ENCODE results near the gene NDUFB2. TPM values are rescaled to one million over a fixed set of nuclear protein-coding genes. Genes with fewer than 3 reads are reported as not detected.
"Not testable (repeated sequence)": the region's sequence is repeated elsewhere in the genome, so short reads cannot be mapped to it uniquely, and the experiment has no call there.

Gene NDUFB2
- total and polyA plus RNA-seq, 2 donors (not counting 3 experiments of a cell fraction or from before 2014, with no cell fraction given): 197 to 1,075 TPM

GRCh38 chr7:140676956-140677355 is 19.6 kb upstream of the NDUFB2 start:
- H3K4me1 ChIP-seq (ENCODE audit: control insufficient read depth, extremely low read depth, insufficient read depth, low read length); H3K79me2 ChIP-seq (ENCODE audit: control insufficient read depth, insufficient read depth, low read length); H3K4me2 ChIP-seq (ENCODE audit: insufficient read depth, low read length); H3K9ac ChIP-seq (replicated peaks; ENCODE audit: extremely low read depth, insufficient read depth, low read length); H3K9me3 ChIP-seq (replicated peaks; ENCODE audit: control insufficient read depth, insufficient read depth, low read length); H2AFZ ChIP-seq (ENCODE audit: low read depth, low read length); BruUV-seq (replicated peaks); FAIRE-seq; dilution Hi-C loops (cut with MboI; ENCODE audit: extremely low pct_ligation_motif_present, low sequenced_read_pairs); H3K9me1 ChIP-seq (replicated peaks; ENCODE audit: control insufficient read depth, extremely low read depth, insufficient read depth, low read length); H3K36me3 ChIP-seq (ENCODE audit: control insufficient read depth in 2 of 2, extremely low read depth in 1 of 2, insufficient read depth in 2 of 2, low read length in 2 of 2); H4K20me1 ChIP-seq (replicated peaks; ENCODE audit: control insufficient read depth, extremely low read depth, insufficient read depth, low read length); H3K27ac ChIP-seq (ENCODE audit: insufficient read depth, low read depth, low read length); H3K4me3 ChIP-seq (replicated peaks in 1 of 3; ENCODE audit: insufficient read depth in 1 of 3, low read depth in 1 of 3, low read length in 3 of 3); DNase-seq (ENCODE audit: low read depth, low spot score); H3K27me3 ChIP-seq (ENCODE audit: control insufficient read depth in 2 of 2, insufficient read depth in 2 of 2, low read length in 2 of 2): not testable (repeated sequence)
- ChIA-PET POLR2A (interaction anchor here (0.7 kb wide), 1 partner anchor 959 kb away, joined by 3 read pairs; no protein-coding TSS in a partner anchor), CTCF (interaction anchor here (1.1 to 3.7 kb wide), 2 partner anchors 9 to 335 kb away, joined by 3 to 17 read pairs; no protein-coding TSS in a partner anchor)
- intact Hi-C loops (cut with micrococcal nuclease): loop anchor here (5.0 to 10.0 kb wide), 2 partner anchors 245 to 978 kb away; partner anchors contain the start of gene BRAF

DNA sequence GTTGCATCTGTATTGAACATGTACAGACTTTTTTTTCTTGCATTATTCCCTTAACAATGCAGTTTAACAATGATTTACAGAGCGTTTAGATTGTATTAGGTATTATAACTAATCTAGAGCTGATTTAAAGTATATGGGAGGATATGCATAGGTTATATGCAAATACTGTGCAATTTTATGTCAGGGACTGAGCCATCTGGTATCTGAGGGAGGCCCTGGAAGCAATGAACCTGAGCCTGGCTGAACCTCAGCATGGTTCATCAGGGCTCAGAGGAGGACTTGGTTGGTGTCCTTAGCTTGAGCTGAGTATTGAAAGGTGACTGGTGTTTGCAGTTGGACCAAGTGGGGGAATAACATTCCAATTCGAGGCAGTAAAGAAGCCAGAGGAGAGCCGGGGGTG is 19.0 kb upstream of the NDUFB2 start:
- ChIA-PET POLR2A (no interaction called here), CTCF (no interaction called here)
- Histone ChIP-seq H3K4me2 (ENCODE audit: insufficient read depth, low read length) (no peak overlapping the region), H4K20me1 (replicated peaks; ENCODE audit: control insufficient read depth, extremely low read depth, insufficient read depth, low read length) (no peaks in the 10 kb centered on the region), H3K9ac (replicated peaks; ENCODE audit: extremely low read depth, insufficient read depth, low read length) (no peak overlapping the region), H3K27me3 (ENCODE audit: control insufficient read depth in 2 of 2, insufficient read depth in 2 of 2, low read length in 2 of 2) (no peaks in the 10 kb centered on the region), H3K79me2 (ENCODE audit: control insufficient read depth, insufficient read depth, low read length) (no peaks in the 10 kb centered on the region), H3K36me3 (ENCODE audit: control insufficient read depth in 2 of 2, extremely low read depth in 1 of 2, insufficient read depth in 2 of 2, low read length in 2 of 2) (peaks cover 0 to 7% of the 10 kb centered on the region in 2 experiments), H3K4me3 (replicated peaks in 1 of 3; ENCODE audit: insufficient read depth in 1 of 3, low read depth in 1 of 3, low read length in 3 of 3) (no peak overlapping the region), H3K27ac (ENCODE audit: insufficient read depth, low read depth, low read length) (no peak overlapping the region), H3K9me1 (replicated peaks; ENCODE audit: control insufficient read depth, extremely low read depth, insufficient read depth, low read length) (no peaks in the 10 kb centered on the region), H2AFZ (ENCODE audit: low read depth, low read length) (no peak overlapping the region), H3K9me3 (replicated peaks; ENCODE audit: control insufficient read depth, insufficient read depth, low read length) (no peaks in the 10 kb centered on the region), H3K4me1 (ENCODE audit: control insufficient read depth, extremely low read depth, insufficient read depth, low read length) (peaks cover 4% of the 10 kb centered on the region)
- dilution Hi-C loops (cut with MboI; ENCODE audit: extremely low pct_ligation_motif_present, low sequenced_read_pairs): no loop called here
- TF ChIP-seq MAX (IDR thresholded peaks at IDR 0.05; ENCODE audit: insufficient read depth, insufficient read length) (no peak), POLR2A (IDR thresholded peaks at IDR 0.05; ENCODE audit: low read depth, low read length) (no peak), EZH2 (IDR thresholded peaks at IDR 0.05; ENCODE audit: borderline replicate concordance, low read depth, low read length, severe bottlenecking) (no peak), FOS (IDR thresholded peaks at IDR 0.05; ENCODE audit: borderline replicate concordance, insufficient read depth, low read length) (no peak), GATA2 (IDR thresholded peaks at IDR 0.05; ENCODE audit: insufficient read depth, insufficient read length, low read depth, low read length) (no peak), POLR2AphosphoS5 (IDR thresholded peaks at IDR 0.05; ENCODE audit: insufficient read depth, low read depth, low read length) (no peak), MYC (IDR thresholded peaks at IDR 0.05; ENCODE audit: low read depth, low read length) (no peak), JUN (IDR thresholded peaks at IDR 0.05; ENCODE audit: borderline replicate concordance, insufficient read depth, insufficient read length, low read depth) (no peak)
- TF ChIP-seq, protein P1, sequence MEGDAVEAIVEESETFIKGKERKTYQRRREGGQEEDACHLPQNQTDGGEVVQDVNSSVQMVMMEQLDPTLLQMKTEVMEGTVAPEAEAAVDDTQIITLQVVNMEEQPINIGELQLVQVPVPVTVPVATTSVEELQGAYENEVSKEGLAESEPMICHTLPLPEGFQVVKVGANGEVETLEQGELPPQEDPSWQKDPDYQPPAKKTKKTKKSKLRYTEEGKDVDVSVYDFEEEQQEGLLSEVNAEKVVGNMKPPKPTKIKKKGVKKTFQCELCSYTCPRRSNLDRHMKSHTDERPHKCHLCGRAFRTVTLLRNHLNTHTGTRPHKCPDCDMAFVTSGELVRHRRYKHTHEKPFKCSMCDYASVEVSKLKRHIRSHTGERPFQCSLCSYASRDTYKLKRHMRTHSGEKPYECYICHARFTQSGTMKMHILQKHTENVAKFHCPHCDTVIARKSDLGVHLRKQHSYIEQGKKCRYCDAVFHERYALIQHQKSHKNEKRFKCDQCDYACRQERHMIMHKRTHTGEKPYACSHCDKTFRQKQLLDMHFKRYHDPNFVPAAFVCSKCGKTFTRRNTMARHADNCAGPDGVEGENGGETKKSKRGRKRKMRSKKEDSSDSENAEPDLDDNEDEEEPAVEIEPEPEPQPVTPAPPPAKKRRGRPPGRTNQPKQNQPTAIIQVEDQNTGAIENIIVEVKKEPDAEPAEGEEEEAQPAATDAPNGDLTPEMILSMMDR (IDR thresholded peaks at IDR 0.05; ENCODE audit: extremely low read depth in 1 of 2, insufficient read depth in 1 of 2, low read depth in 1 of 2, low read length in 2 of 2): no peak
- no peak for DNase-seq (ENCODE audit: low read depth, low spot score)
- no peak for FAIRE-seq
- BruUV-seq (replicated peaks): no TSS peak
- intact Hi-C loops (cut with micrococcal nuclease): loop anchor here (5.0 to 10.0 kb wide), 2 partner anchors 245 to 977 kb away; partner anchors contain the start of gene BRAF
